ENCODE measurements around the gene KLHDC9.
"Not testable (repeated sequence)": the region's sequence is repeated elsewhere in the genome, so short reads cannot be mapped to it uniquely, and the experiment has no call there.

KLHDC9 gene

DNA sequence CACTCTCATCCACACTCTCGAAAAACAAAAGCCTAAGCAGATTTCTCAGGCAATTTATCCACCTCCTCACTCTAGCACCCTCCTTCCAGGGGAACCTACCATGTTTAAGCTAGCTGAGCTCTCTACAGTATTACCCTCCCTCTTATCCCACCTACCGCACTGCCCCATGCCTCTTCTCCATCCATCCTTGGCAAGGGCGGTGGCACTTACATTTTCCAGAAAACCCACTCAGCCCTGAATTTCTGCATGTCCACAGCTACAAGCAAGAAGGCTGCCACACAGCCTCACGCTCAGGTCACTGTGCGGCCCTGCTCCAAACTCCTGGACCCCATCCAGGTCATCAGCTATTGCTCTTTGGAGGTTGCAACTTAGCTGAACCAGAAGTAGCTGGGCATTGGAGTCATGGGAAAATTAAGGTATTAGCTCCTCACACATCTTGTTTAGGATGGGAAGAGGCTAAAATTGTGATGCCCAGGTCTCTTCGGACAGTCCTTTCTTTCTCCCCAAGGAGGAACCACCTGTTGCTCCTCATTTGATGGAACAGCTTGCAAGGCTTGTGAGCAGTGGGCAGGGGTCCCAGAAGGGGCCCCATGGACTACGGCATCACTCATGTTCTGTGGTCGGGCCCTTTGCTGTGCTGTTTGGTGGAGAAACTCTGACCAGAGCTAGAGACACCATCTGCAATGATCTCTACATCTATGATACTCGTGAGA lies 1.1 kb downstream of the KLHDC9 start:
- Histone ChIP-seq H4K20me1 (peaks cover 14 to 67% (median 63%) of the 10 kb centered on the region in 11 experiments; a peak in 20 of 22 replicates), H3K4me3 (peak overlapping the region in 8 of 10 experiments; percentile 32 to 66 (median 56); a peak in 7 of 20 replicates), H3K27me3 (no peaks in the 10 kb centered on the region), H3K4me1 (peaks cover 27 to 48% (median 37%) of the 10 kb centered on the region in 10 experiments), H3K36me3 (peaks cover 40 to 58% (median 52%) of the 10 kb centered on the region in 11 experiments), H3K4me2 (peak overlapping the region; percentile 88 to 99 (median 96)), H3K9me3 (replicated peaks in 1 of 11) (no peaks in the 10 kb centered on the region), H3K9ac (peak overlapping the region in 5 of 11 experiments; percentile 64 to 79 (median 74); a peak in 6 of 22 replicates), H3K27ac (no peak overlapping the region)
- TF ChIP-seq Cebpa-rat (IDR thresholded peaks at IDR 0.05), result no peak

- Histone ChIP-seq H4K20me1 (peaks cover 27 to 80% (median 76%) of the 10 kb centered on the region in 11 experiments; a peak in 20 of 22 replicates), H3K9me3 (replicated peaks in 1 of 11) (no peaks in the 10 kb centered on the region), H3K4me3 (no peak overlapping the region), H3K4me2 (no peak overlapping the region), H3K9ac (no peak overlapping the region), H3K4me1 (peaks cover 27 to 41% (median 35%) of the 10 kb centered on the region in 10 experiments), H3K27me3 (no peaks in the 10 kb centered on the region), H3K27ac (no peak overlapping the region), H3K36me3 (peaks cover 40 to 71% (median 65%) of the 10 kb centered on the region in 11 experiments)
- no peak for TF ChIP-seq Cebpa-rat (IDR thresholded peaks at IDR 0.05)
Observed at GRCh38 chr1:161100556-161100955, 2.4 kb downstream of the KLHDC9 start.

DNA sequence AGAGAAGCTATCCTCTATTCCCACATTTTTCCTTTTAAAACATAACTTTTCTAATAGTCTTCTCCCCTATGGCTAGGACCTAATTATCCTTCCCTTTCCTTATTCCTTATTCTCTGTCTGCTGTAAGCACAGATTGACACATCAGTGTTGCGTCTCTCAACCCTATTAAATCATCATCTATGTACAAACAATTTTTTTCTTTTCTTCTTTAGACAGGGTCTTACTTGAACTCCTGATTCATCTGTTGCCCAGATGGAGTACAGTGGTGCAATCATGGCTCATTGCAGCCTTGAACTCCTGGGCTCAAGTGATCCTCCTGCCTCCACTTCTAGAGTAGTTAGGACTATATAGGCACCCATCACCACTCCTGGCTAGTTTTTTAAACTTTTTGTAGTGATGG lies 8.3 kb downstream of the KLHDC9 start:
- Histone ChIP-seq H3K9ac (no peak overlapping the region), H3K9me3 (replicated peaks in 1 of 11) (no peaks in the 10 kb centered on the region), H3K27me3 (no peaks in the 10 kb centered on the region), H3K4me1 (peaks cover 0 to 9% (median 6%) of the 10 kb centered on the region in 10 experiments; a peak in 15 of 20 replicates), H3K4me2 (no peak overlapping the region), H3K4me3 (no peak overlapping the region), H4K20me1 (peaks cover 67 to 100% (median 99%) of the 10 kb centered on the region in 11 experiments; a peak in 21 of 22 replicates), H3K36me3 (peaks cover 47 to 100% (median 86%) of the 10 kb centered on the region in 11 experiments), H3K27ac (no peak overlapping the region)
- TF ChIP-seq Cebpa-rat (IDR thresholded peaks at IDR 0.05), result no peak

DNA sequence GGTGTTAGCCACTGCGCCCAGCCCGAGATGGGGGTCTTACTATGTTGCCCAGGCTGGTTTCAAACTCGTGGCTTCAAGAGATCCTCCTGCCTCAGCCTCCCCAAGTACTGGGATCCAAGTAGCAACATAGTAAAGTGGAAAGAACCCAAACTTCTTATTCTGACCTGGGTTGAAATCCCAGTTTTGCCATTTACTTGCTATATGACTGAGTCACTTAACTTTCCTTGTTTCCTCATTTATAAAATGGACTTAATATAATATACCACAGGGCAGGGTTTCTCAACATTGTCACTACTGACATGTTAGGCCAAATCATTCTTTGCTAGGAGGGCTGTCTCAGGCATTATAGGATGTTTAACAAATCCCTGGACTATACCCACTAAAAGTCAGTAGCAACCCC lies 13.0 kb downstream of the KLHDC9 start:
- Histone ChIP-seq H3K9me3 (replicated peaks in 1 of 11) (no peaks in the 10 kb centered on the region), H3K27me3 (no peaks in the 10 kb centered on the region), H3K4me2 (peak overlapping the region in 7 of 11 experiments; percentile 29 to 98 (median 73); a peak in 14 of 22 replicates), H3K4me1 (peaks cover 29 to 55% (median 52%) of the 10 kb centered on the region in 10 experiments), H3K27ac (peak overlapping the region in 1 of 11 experiments; percentile 34; a peak in 1 of 22 replicates), H3K4me3 (no peak overlapping the region), H4K20me1 (peaks cover 80 to 100% (median 99%) of the 10 kb centered on the region in 11 experiments; a peak in 21 of 22 replicates), H3K9ac (no peak overlapping the region), H3K36me3 (peaks cover 27 to 97% (median 73%) of the 10 kb centered on the region in 11 experiments)
- no peak for TF ChIP-seq Cebpa-rat (IDR thresholded peaks at IDR 0.05)

- H3K36me3 ChIP-seq, result peaks cover 24 to 97% (median 74%) of the 10 kb centered on the region in 11 experiments
- peaks cover 79 to 100% (median 99%) of the 10 kb centered on the region in 11 experiments; a peak in 21 of 22 replicates for H4K20me1 ChIP-seq
Observed at GRCh38 chr1:161111527-161111926, 13.4 kb downstream of the KLHDC9 start.

DNA sequence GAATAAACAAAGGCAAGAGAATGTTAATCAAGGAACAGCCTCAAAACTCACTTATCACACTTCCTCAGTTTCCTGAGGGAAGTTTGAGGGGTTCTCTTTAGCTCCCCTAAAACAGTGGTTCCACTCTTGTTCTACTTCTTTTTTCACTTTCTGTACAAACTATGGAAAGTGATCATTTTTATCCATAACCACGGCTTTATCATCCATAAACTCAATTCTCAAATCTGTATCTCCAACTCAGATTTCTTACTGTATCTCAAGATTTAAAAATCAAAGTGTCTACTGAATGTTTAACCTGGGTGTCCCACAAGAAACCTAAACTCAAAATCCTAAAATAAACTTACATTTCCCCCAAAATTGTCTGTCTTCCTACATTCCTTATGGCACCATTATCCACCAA lies 15.8 kb downstream of the KLHDC9 start:
- H3K27me3 ChIP-seq, result no peaks in the 10 kb centered on the region
- peaks cover 69 to 82% (median 79%) of the 10 kb centered on the region in 11 experiments; a peak in 21 of 22 replicates for H4K20me1 ChIP-seq
- H3K9me3 ChIP-seq (replicated peaks in 1 of 11), result no peaks in the 10 kb centered on the region
- H3K4me3 ChIP-seq, result no peak overlapping the region
- H3K27ac ChIP-seq, result no peak overlapping the region
- TF ChIP-seq Cebpa-rat (IDR thresholded peaks at IDR 0.05), result no peak
- peak overlapping the region; percentile 7 to 99 (median 91); a peak in 14 of 22 replicates for H3K4me2 ChIP-seq
- peaks cover 14 to 77% (median 53%) of the 10 kb centered on the region in 11 experiments for H3K36me3 ChIP-seq
- no peak overlapping the region for H3K9ac ChIP-seq
- H3K4me1 ChIP-seq, result peaks cover 45 to 71% (median 67%) of the 10 kb centered on the region in 10 experiments

More at GRCh38 chr1:161111527-161111926, 13.4 kb downstream of the KLHDC9 start:
- TF ChIP-seq Cebpa-rat (IDR thresholded peaks at IDR 0.05), result no peak
- H3K9me3 ChIP-seq (replicated peaks in 1 of 11), result no peaks in the 10 kb centered on the region
- no peak overlapping the region for H3K4me3 ChIP-seq
- H3K9ac ChIP-seq, result no peak overlapping the region; a peak in 1 of 22 replicates
- peak overlapping the region in 8 of 11 experiments; percentile 2 to 98 (median 68); a peak in 14 of 22 replicates for H3K4me2 ChIP-seq
- H3K4me1 ChIP-seq, result peaks cover 33 to 60% (median 56%) of the 10 kb centered on the region in 10 experiments
- peak overlapping the region in 1 of 11 experiments; percentile 34; a peak in 1 of 22 replicates for H3K27ac ChIP-seq
- no peaks in the 10 kb centered on the region for H3K27me3 ChIP-seq

DNA sequence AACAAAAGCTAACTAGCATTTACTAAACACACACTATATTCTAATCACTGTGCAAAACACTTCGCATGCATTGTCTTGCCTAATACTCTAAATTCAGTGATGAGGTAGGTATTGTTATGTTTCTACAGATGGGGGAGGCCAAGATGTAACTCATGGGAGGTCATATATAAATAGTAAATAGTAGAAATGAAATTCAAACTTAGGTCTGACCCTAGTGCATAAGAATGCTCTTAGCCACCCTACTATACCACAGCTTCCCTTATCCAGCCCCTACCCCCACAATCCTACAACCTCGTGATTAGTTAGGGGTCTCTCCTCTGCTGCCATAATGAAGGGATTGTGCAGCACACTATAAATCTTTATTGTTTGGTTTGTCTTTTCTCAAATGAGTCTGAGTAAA lies 16.4 kb downstream of the KLHDC9 start:
- Histone ChIP-seq H3K36me3 (peaks cover 9 to 70% (median 46%) of the 10 kb centered on the region in 11 experiments), H3K4me2 (peak overlapping the region; percentile 81 to 99 (median 93); a peak in 20 of 22 replicates), H3K4me3 (no peak overlapping the region), H4K20me1 (peaks cover 64 to 76% (median 72%) of the 10 kb centered on the region in 11 experiments; a peak in 21 of 22 replicates), H3K4me1 (peaks cover 52 to 78% (median 73%) of the 10 kb centered on the region in 10 experiments), H3K27ac (no peak overlapping the region), H3K9me3 (replicated peaks in 1 of 11) (no peaks in the 10 kb centered on the region), H3K27me3 (no peaks in the 10 kb centered on the region), H3K9ac (no peak overlapping the region)
- no peak for TF ChIP-seq Cebpa-rat (IDR thresholded peaks at IDR 0.05)

DNA sequence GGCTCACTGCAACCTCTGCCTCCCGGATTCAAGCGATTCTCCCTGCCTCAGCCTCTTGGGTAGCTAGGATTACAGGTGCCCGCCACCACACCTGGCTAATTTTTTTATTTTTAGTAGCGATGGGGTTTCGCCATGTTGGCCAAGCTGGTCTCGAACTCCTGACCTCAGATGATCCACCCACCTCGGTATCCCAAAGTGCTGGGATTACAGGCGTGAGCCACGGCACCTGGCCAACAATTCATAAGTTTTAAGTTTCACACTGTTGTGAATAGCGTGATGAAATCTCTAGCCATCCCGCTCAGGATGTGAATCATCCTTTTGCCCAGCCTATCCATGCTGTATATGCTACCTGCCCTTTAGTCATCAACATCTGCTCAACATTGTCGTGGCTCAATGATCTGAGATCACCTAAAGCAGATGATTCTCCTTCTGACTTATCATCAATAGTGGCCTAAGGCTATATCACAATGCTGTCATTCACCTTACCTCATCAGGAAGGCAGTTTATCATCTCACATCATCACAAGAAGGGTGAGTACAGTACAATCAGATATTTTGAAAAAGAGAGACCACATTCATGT lies 17.1 kb downstream of the KLHDC9 start:
- H3K9me3 ChIP-seq (replicated peaks in 1 of 11), result no peaks in the 10 kb centered on the region
- peak overlapping the region; percentile 81 to 99 (median 93) for H3K4me2 ChIP-seq

GRCh38 chr1:161115961-161116360 lies 17.8 kb downstream of the KLHDC9 start:
- peak overlapping the region in 6 of 11 experiments; percentile 49 to 95 (median 90); a peak in 5 of 22 replicates for H3K9ac ChIP-seq
- H3K4me3 ChIP-seq, result peak overlapping the region in 8 of 10 experiments; percentile 84 to 100 (median 96); a peak in 12 of 20 replicates
- not testable (repeated sequence) for H3K9me3 ChIP-seq (replicated peaks in 1 of 11); H3K27me3 ChIP-seq; H3K27ac ChIP-seq
- H3K4me2 ChIP-seq, result peak overlapping the region; percentile 81 to 99 (median 93)
- H3K36me3 ChIP-seq, result peaks cover 11 to 69% (median 45%) of the 10 kb centered on the region in 11 experiments
- peaks cover 52 to 68% (median 58%) of the 10 kb centered on the region in 11 experiments; a peak in 21 of 22 replicates for H4K20me1 ChIP-seq
- H3K4me1 ChIP-seq, result peaks cover 60 to 88% (median 84%) of the 10 kb centered on the region in 10 experiments

More for the DNA sequence above, 17.1 kb downstream of the KLHDC9 start:
- no peak for TF ChIP-seq Cebpa-rat (IDR thresholded peaks at IDR 0.05)
- peaks cover 58 to 84% (median 80%) of the 10 kb centered on the region in 10 experiments for H3K4me1 ChIP-seq
- no peaks in the 10 kb centered on the region for H3K27me3 ChIP-seq
- H3K4me3 ChIP-seq, result peak overlapping the region in 1 of 10 experiments; percentile 15; a peak in 1 of 20 replicates
- peaks cover 58 to 72% (median 66%) of the 10 kb centered on the region in 11 experiments; a peak in 21 of 22 replicates for H4K20me1 ChIP-seq
- H3K36me3 ChIP-seq, result peaks cover 6 to 69% (median 44%) of the 10 kb centered on the region in 11 experiments
- no peak overlapping the region for H3K27ac ChIP-seq
- H3K9ac ChIP-seq, result peak overlapping the region in 1 of 11 experiments; percentile 89; a peak in 1 of 22 replicates

Data from BLaER1 treated with 17β-estradiol and CSF1 and Interleukin-3, amounts not matched to agents 10 nM and 100 nM (cell line).